ENCODE results near the gene LACC1. TPM values are rescaled to one million over a fixed set of nuclear protein-coding genes. Genes with fewer than 3 reads are reported as not detected.

LACC1 gene
- total and polyA plus RNA-seq, 2 of the 13 experiments (the other 11 are each of a cell fraction or from before 2014, with no cell fraction given) = 0.92 to 1.7 TPM

- Histone ChIP-seq H3K4me3 (replicated peaks in 1 of 3; ENCODE audit: insufficient read depth in 1 of 3, low read depth in 2 of 3, low read length in 3 of 3) (no peak overlapping the region), H2AFZ (ENCODE audit: low read length) (no peak overlapping the region), H3K27me3 (ENCODE audit: control insufficient read depth in 1 of 2, insufficient read depth in 2 of 2, low read length in 2 of 2) (no peaks in the 10 kb centered on the region), H3K79me2 (ENCODE audit: insufficient read depth, low read length) (no peaks in the 10 kb centered on the region), H3K4me1 (ENCODE audit: insufficient read depth, low read length) (no peaks in the 10 kb centered on the region), H3K9ac (ENCODE audit: insufficient read depth, low read depth, low read length) (no peak overlapping the region), H3K27ac (ENCODE audit: extremely low read length, insufficient read depth, low read length) (no peak overlapping the region), H3K4me2 (ENCODE audit: low read depth, low read length) (no peak overlapping the region), H4K20me1 (ENCODE audit: insufficient read depth, low read length) (no peaks in the 10 kb centered on the region), H3K9me3 (ENCODE audit: low read length) (no peaks in the 10 kb centered on the region), H3K36me3 (replicated peaks in 1 of 2; ENCODE audit: control insufficient read depth in 1 of 2, insufficient read depth in 2 of 2, low read length in 2 of 2) (no peaks in the 10 kb centered on the region)
- DNase-seq (ENCODE audit: low spot score) (no peak), FAIRE-seq (no peak), ATAC-seq (no peak)
- WGBS (ENCODE audit: low lambda C conversion rate) = no CpG with 5 or more reads among the region's 1 CpG
- BruUV-seq (replicated peaks) = no TSS peak
- in situ Hi-C loops (cut with HindIII; ENCODE audit: extremely low pct_ligation_motif_present, low pct_unique_long_range_greater_than_20kb) = no loop called here
- ChIA-PET CTCF (ENCODE audit: low intra/inter-chr PET ratio, low total read pairs) (no interaction called here), POLR2A (no interaction called here)
- TF ChIP-seq, protein P1, sequence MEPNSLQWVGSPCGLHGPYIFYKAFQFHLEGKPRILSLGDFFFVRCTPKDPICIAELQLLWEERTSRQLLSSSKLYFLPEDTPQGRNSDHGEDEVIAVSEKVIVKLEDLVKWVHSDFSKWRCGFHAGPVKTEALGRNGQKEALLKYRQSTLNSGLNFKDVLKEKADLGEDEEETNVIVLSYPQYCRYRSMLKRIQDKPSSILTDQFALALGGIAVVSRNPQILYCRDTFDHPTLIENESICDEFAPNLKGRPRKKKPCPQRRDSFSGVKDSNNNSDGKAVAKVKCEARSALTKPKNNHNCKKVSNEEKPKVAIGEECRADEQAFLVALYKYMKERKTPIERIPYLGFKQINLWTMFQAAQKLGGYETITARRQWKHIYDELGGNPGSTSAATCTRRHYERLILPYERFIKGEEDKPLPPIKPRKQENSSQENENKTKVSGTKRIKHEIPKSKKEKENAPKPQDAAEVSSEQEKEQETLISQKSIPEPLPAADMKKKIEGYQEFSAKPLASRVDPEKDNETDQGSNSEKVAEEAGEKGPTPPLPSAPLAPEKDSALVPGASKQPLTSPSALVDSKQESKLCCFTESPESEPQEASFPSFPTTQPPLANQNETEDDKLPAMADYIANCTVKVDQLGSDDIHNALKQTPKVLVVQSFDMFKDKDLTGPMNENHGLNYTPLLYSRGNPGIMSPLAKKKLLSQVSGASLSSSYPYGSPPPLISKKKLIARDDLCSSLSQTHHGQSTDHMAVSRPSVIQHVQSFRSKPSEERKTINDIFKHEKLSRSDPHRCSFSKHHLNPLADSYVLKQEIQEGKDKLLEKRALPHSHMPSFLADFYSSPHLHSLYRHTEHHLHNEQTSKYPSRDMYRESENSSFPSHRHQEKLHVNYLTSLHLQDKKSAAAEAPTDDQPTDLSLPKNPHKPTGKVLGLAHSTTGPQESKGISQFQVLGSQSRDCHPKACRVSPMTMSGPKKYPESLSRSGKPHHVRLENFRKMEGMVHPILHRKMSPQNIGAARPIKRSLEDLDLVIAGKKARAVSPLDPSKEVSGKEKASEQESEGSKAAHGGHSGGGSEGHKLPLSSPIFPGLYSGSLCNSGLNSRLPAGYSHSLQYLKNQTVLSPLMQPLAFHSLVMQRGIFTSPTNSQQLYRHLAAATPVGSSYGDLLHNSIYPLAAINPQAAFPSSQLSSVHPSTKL (CRISPR knock-in tag; IDR thresholded peaks at IDR 0.05) = no peak
- TF ChIP-seq MAFF (IDR thresholded peaks at IDR 0.05; ENCODE audit: low read depth, low read length) = no peak
- TF ChIP-seq ZNF180 (CRISPR knock-in tag; IDR thresholded peaks at IDR 0.05; ENCODE audit: borderline replicate concordance, low read depth) = no peak
- TF ChIP-seq TOE1 (CRISPR knock-in tag; IDR thresholded peaks at IDR 0.05) = no peak
- TF ChIP-seq ZNF75D (CRISPR knock-in tag; IDR thresholded peaks at IDR 0.05; ENCODE audit: borderline replicate concordance) = no peak
- no peak for TF ChIP-seq GPN1 (CRISPR knock-in tag; IDR thresholded peaks at IDR 0.05; ENCODE audit: borderline replicate concordance)
- TF ChIP-seq, protein P2, sequence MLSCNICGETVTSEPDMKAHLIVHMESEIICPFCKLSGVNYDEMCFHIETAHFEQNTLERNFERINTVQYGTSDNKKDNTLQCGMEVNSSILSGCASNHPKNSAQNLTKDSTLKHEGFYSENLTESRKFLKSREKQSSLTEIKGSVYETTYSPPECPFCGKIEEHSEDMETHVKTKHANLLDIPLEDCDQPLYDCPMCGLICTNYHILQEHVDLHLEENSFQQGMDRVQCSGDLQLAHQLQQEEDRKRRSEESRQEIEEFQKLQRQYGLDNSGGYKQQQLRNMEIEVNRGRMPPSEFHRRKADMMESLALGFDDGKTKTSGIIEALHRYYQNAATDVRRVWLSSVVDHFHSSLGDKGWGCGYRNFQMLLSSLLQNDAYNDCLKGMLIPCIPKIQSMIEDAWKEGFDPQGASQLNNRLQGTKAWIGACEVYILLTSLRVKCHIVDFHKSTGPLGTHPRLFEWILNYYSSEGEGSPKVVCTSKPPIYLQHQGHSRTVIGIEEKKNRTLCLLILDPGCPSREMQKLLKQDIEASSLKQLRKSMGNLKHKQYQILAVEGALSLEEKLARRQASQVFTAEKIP (CRISPR knock-in tag; IDR thresholded peaks at IDR 0.05; ENCODE audit: borderline replicate concordance) = no peak
- TF ChIP-seq ZNF891 (CRISPR knock-in tag; IDR thresholded peaks at IDR 0.05) = no peak
- TF ChIP-seq ZBTB46 (CRISPR knock-in tag; IDR thresholded peaks at IDR 0.05; ENCODE audit: borderline replicate concordance) = no peak
- intact Hi-C loops (cut with micrococcal nuclease; ENCODE audit: unreplicated experiment) = no loop called here
Measured at GRCh38 chr13:43935878-43936277, 56.2 kb downstream of the LACC1 start.

Data from HepG2 (cell line).